IPS-NIHi7 (cell line): ENCODE measurements around the gene CUZD1.
"Not testable (repeated sequence)": the region's sequence is repeated elsewhere in the genome, so short reads cannot be mapped to it uniquely, and the experiment has no call there.

Source experiments
- DNase-seq: peaks from one replicate; pipeline ENCODE4 v3.0.0; 2012; ENCODE audit warnings: mixed read lengths; ENCODE audit errors: extremely low spot score

The CUZD1 gene, protein sequence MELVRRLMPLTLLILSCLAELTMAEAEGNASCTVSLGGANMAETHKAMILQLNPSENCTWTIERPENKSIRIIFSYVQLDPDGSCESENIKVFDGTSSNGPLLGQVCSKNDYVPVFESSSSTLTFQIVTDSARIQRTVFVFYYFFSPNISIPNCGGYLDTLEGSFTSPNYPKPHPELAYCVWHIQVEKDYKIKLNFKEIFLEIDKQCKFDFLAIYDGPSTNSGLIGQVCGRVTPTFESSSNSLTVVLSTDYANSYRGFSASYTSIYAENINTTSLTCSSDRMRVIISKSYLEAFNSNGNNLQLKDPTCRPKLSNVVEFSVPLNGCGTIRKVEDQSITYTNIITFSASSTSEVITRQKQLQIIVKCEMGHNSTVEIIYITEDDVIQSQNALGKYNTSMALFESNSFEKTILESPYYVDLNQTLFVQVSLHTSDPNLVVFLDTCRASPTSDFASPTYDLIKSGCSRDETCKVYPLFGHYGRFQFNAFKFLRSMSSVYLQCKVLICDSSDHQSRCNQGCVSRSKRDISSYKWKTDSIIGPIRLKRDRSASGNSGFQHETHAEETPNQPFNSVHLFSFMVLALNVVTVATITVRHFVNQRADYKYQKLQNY

DNA sequence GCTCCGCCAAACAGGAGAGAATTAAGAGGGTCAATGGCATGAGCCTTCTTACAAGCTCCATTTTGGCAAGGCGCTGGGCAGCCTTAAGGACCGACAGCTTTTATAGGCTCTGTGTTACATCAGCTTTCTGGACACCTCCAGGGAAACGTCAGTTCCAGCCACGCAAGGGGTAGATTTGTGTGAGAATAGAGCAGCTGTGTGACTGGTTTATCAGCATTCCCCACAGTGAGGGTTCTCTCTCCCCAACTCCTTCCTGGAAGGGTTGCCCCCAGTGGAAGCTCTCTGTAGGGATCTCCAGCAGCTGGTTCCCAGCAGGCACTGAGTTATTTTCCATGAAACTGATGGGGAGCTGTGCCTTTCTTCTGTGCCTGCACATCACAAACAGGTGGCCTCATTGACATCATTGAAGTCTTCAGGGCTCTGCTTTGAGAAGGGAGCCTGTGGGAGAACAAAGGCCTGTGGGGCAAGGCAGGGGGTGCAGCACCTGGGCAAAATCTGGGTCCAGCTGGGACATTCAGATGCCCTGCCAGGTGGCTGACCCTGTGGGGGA, at the start of gene CUZD1:
TSS of gene CUZD1 (minus strand) at position 75 of the 550 bp plus-strand sequence. CDS start at position 61, 14 bp downstream.
- DNase-seq, result peak; percentile 44

DNA sequence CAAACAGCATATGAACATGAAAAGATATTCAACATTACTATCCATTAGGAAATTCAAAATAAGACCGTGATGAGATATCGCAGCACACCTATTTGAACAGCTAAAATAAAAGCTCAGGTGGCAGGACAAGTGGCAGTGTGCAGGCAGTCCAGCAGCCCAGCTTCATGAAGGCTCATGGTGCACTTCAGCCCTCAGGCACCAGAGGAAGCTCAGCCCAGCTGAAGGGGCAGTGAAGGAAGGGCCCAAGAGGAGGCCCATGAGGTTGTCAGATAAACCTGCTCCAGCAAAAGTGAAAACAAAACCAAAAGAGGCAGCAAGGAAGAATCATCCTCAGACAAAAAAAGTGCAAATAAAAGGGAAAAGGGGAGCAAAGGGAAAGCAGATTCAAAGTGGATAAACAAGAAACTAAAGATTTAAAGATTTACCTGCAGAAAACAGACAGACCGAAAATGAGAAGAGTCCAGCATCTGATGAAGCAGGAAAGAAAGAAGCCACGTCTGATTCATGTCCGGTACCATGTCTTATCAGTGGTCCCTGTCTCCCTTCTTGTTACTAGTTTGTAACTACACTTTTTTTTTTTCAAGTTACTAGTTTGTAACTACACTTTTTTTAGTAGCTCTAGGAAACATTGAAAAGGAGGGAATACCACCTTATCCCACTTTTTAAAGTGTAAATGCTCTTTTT, 48.7 kb upstream of the CUZD1 start:
- no peak for DNase-seq

DNA sequence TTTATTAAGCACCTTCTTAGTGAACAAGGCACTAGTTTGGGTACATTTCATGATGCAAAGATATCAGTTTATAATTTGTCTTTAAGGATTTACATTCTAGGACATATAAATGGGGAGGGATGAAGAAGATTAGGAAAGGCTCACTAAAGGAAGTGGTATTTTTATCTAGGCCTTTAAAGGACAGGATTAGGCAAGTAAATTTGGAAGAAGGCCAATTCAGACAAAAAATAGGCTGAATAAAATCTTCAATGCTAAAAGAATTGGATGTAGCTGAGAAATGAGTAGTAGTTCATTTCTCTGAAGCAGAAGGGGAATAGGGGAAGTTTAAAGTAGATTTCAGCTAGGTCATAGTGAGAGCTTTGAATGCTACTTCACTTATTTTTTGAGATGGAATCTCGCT, 38.5 kb upstream of the CUZD1 start:
- DNase-seq, result no peak

DNA sequence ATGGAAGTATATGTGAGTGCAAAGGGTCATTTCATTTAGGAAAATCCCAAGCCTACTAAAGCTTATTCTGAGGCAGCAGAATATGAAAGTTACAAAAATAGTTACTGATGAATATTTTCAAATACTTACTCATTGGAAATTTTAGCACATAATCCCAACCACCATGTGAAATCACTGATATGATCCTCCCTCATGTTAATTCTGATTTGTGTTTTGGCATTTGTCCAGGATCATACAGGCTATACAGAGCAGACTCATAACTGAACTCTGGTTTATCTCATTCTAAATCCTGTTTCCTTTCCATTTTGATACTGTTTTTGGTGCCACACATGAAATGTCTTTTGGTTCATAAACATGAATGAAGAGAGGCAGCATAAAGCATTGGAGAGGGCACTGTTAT, 37.1 kb upstream of the CUZD1 start:
- DNase-seq, result no peak

DNA sequence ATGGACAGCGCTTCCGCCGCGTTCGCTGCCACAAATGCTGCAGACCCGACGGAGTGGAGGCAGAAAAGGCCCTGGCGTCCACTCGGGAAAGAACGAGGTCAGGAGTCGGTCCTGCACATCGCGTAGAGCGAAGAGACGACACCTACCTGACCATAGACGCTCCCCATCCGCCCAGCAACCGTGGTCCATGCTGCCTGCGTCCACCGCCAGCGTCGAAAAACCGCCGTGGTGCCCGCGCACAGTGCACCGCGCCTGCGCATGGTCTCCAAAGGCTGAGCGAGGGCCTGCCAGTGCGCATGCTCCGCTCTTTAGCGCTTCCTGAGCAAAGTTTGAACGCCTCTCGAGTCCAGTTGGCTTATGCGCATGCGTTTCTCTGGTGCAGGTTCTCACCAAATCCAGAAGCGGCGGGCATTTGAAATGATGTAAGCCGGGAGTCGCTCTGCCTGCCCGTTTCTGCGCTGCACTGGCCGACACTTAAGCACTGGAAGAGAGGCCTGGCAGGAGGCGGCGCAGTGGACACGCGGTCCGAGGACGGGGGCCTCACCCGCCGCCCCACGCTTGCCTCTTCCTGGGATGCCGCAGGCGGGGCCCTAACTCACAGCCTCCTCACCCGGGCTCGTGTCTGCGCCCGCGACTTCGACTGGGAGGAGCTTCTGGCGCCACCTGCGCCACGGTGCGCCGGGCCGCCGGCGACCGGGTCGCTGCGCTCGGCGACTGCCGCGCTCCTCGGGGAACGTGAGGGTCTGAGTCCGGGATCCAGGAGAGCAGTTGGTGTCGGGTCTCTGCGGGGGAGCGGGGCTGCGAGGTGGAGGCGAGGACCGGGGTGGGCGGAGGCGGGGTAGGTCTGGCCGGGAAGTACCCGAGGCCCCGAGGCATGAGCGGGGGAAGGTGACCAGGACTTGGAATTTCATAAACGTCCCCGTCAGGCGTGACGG, 33.9 kb upstream of the CUZD1 start, which contains the start of gene FAM24B:
TSS of gene FAM24B (minus strand) at position 243 of the 935 bp plus-strand sequence. CDS start 29,066 bp downstream, outside the sequence.
- DNase-seq, result peak; percentile 79

DNA sequence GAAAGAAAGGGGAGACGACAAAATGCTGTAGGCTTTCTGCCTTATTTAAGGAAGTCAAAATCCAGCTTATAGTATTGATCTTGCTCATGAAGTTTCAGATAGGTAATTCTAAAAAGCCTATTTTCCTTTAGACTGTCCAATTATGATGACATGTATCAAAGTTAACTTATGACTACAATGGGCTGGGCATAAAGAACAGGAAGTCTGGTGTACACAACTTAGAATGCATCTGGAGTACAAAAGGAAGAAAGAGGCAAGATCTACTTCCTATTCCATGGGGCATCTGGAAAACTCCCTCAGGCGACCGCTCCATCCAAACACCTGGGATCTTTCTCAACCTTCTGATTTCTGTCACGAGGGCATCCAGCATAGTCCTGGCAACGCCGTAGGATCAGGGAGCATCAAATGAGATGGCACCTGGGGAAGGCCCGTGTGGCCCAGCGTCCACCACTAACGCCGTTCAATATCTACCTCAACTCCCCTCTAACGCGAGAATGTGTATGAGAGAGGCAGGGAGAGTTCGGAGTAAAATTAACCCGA, 33.2 kb upstream of the CUZD1 start:
- no peak for DNase-seq

DNA sequence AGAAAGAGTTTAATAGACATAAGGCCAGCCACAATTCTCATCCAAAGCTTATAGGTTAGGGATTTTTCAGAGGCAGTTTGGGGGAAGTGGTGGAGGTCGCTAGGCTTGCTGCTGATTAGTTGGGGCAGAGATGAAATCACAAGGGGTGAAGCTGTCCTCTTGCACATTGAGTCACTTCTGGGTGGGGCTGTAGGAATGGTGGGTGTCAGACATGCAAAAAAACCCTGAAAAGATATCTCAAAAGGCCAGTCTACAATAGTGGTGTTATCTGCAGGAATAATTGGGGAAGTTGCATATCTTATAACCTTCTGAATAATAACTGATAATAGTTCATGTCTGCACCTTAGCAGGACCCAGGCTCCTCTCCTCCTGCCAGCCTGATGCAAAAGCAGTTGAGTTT, 31.6 kb upstream of the CUZD1 start:
- DNase-seq, result no peak

DNA sequence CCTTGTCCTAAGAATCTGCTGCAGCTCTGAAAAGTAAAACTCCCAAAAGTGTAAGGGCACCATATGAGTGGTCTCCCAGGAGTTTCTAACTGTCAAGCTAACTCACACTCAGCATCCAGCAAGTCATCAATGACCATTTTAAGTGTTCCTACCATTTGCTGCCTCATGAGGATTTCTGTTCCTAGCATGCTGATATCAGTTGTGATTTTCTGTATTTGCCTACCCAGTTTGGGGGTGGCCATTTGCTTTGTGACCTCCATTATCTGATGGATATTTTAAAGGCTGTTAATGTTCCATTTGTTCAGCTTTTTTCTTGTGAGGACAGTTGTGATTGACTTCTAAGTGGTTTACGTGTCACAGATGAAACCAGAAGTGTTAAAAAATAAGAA, 30.8 kb upstream of the CUZD1 start:
- no peak for DNase-seq

DNA sequence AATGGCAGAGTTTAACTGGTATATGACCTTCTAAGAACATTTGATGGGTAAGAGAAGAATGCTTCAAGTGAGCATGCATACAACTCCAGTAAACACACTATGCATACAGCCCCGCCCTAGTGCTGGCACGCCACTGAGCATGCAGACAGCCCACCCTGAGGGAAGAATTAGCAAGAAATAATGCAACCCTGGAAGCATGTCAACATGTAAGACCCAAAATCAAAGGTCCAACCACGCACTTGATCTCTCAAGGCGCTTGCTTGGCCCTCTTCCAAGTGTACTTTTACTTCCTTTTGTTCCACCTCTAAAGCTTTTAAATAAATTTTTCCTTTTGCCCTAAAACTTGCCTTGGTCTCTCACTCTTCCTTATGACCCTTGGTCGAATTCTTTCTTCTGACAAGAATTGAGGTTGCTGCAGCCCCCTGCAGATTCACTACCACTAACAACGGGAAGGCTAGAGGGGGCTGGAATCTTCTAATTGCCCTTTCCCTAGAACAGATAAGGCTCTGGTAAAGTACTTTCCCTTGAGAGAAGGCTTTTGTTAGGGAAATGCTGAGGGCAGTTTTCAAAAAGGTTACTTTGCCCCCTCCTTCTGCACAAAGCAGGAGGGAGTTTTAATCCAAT, 30.3 kb upstream of the CUZD1 start:
- DNase-seq, result peak; percentile 59

DNA sequence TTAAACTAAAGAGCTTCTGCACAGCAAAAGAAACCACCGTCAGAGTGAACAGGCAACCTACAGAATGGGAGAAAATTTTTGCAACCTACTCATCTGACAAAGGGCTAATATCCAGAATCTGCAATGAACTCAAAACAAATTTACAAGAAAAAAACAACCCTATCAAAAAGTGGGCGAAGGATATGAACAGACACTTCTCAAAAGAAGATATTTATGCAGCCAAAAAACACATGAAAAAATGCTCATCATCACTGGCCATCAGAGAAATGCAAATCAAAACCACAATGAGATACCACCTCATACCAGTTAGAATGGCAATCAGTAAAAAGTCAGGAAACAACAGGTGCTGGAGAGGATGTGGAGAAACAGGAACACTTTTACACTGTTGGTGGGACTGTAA, 26.3 kb upstream of the CUZD1 start:
- DNase-seq, result not testable (repeated sequence)

DNA sequence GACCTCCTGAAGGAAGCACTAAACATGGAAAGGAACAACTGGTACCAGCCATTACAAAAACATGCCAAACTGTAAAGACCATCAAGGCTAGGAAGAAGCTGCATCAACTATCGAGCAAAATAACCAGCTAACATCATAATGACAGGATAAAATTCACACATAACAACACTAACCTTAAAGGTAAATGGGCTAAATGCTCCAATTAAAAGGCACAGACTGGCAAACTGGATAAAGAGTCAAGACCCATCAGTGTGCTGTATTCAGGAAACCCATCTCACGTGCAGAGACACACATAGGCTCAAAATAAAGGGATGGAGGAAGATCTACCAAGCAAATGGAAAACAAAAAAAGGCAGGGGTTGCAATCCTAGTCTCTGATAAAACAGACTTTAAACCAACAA, 23.1 kb upstream of the CUZD1 start:
- DNase-seq, result not testable (repeated sequence)

DNA sequence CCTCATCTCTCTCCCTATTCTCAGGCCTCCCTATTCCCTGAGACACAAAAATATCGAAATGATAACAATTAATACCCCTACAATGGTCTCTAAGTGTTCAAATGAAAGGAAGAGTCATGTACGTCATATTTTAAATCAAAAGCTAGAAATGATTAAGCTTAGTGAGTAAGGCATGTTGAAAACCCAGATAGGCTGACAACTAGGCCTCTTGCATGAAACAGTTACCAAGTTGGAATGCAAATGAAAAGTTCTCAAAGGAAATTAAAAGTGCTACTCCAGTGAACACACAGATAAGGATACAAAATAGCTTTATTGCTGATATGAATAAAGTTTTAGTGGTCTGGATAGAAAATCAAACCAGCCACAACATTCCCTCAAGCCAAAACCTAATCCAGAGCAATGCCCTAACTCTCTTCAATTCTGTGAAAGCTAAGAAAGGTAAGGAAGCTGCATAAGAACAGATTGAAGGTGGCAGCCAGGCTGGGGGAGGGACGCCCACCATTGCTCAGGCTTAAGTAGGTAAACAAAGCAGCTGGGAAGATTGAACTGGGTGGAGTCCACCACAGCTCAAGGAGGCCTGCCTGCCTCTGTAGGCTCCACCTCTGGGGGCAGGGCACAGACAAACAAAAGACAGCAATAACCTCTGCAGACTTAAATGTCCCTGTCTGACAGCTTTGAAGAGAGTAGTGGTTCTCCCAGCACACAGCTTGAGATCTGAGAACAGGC, 21.3 kb upstream of the CUZD1 start:
- DNase-seq, result not testable (repeated sequence)

DNA sequence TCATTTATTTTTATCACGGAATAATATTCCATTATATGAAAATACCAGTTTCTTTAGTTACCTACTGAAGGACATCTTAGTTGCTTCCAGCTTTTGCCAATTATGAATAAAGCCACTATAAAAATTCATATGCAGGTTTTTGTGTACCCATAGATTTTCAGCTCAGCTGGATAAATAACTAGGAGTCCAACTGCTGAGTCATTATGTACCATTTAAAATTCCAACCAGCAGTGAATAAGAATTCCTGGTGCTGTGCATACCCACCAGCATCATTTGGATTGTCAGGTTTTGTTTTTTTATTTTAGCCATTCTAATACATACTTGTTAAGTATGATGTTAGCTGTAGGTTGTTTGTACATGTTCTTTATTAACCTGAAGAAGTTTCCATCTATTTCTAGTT, 19.2 kb upstream of the CUZD1 start:
- DNase-seq, result no peak

DNA sequence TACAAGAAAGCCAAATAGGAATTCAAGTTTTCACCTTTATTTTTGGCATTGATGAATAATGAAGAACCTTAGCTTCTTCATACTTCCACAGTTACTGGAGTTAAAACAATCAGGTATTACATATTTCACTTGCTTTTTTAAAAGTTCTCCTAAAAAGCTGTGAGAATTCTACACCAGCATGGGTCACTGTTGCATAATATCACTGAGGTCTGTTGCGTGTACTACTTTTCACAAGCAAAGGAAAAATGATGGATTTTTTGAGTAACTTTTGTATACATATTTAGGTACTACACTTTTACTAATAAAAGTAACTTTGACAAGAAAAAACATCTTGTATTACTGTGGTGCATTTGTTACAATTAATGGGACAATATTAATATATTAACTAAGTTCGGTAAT, 18.5 kb upstream of the CUZD1 start:
- no peak for DNase-seq

DNA sequence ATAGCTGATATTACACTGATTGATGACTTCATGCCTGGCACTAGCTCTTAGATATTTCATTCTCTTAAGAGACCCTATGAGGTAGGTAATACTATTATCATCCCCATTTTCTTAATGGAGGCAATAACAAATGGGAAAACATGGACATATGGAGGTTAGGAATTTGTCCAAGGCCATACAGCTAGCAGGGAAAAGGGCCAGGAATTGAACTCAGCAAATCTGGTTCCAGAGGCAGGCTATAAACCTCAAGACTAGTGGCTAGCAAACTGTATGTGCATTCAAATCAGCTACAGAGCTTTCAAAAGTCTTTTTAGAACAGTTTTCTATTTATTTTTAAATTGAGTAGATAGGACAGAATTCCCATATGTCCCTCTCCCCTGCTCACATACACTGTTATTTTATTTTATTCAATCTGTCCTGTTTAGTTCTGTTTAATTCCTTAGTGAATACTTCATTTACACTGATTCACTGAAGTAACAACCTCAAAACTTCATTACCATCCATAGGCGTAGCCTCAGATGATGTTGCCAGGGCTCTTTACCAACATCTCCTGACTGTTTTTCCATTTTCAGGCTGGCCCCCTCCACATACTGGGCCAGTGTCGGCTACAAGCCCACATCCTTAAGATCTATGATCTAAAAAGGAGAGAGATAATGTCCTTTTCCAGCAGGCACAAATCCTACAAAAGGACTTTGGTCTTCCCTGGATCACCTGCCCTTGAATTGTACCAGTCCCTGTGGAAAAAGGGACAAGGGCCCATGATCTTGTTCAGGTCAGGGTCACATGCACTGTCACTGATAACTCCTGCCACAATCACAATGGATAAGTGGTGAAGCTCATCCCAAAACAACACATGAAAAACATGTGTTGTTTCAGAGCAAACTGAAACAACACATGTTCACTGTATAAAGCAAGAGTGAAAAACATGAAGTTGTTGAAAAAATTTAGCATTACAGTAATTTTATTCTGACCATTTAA, 17.8 kb upstream of the CUZD1 start:
- DNase-seq, result no peak

DNA sequence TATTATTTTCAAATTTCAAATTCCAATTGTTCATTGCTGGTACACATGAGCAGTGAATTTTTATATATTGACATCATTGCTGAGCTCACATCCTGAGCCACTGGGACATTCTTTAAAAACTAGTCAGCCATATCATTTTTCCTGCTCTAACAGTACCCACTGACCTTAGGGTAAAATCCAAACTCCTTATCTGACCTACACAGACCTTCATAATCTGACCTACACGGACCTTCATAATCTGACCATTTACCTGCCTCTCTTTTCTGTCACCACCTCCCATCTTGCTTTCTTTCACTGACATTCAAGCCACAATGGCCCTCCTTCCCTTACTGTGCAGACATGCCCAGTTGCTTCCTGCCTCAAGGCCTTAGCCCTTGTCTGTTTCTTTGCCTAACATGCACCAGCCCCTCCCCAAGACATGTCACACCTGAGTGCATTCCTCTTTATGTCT, 16.1 kb upstream of the CUZD1 start:
- DNase-seq, result no peak

DNA sequence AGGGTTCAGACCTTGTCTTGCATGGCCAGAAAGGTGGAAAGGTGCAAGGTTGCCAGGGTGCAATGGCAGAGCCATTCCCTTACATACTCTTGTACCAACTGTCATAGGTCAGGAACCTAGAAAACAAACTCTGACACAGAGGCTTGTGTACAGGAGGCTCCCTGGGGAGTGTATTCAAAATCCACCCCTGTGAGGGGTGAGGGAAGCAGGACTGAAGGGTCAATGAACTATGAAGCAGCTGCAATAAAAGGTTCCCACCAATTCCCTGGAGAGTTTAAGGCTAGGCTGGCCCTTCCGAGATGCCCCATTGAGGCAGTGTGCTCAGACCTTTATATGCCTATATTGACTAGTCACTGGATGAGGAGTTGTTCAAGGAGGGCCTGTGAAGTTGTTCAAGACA, 13.9 kb upstream of the CUZD1 start:
- no peak for DNase-seq

DNA sequence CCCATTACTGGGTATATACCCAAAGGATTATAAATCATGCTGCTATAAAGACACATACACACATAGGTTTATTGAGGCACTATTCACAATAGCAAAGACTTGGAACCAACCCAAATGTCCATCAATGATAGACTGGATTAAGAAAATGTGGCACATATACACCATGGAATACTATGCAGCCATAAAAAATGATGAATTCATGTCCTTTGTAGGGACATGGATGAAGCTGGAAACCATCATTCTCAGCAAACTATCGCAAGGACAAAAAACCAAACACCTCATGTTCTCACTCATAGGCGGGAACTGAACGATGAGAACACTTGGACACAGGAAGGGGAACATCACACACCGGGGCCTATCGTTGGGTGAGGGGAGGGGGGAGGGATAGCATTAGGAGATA, 12.4 kb upstream of the CUZD1 start:
- not testable (repeated sequence) for DNase-seq

DNA sequence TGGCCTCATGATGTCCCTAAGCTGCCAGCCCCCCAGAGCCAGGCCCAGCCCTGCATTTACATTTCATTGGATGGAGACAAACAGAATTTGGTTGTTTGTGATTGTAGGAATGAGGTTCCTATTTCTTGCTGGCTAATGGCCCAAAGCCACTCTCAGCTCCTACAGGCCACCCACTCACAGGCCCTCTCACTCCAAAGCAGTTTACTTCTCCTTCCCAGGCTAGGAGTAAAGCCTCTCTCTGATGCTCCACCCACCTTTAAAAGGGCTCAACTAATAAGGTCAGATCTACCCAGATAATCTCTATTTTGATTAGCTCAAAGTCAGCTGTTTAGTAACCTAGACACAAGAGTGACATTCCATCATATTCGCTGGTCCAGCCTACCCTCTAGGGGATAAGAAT, 11.2 kb upstream of the CUZD1 start:
- no peak for DNase-seq
